Stomach (tissue), 4 donors: ENCODE data around the gene FBXO45.

ENCODE experiments used
- CTCF ChIP-seq, 7 experiments: fragments of 450-650 bp in 4 of 7; fragments of 200-600 bp in 3 of 7; sonication (generic) in 3 of 7; IDR thresholded peaks; one replicate each; pipeline ENCODE4 v1.5.1; 2016 to 2019; ENCODE audit warnings: antibody characterized with exemption in 7 of 7, control low read depth in 2 of 7, mild to moderate bottlenecking in 1 of 7
- POLR2A ChIP-seq, 4 donors: fragments of 450-650 bp; IDR thresholded peaks; one replicate each; pipeline ENCODE4 v1.6.1; 2016; ENCODE audit warnings: antibody characterized with exemption in 4 of 4, control low read depth in 2 of 4, mild to moderate bottlenecking in 1 of 4, moderate library complexity in 1 of 4

- TF ChIP-seq CTCF (IDR thresholded peaks at IDR 0.05) (no peak), POLR2A (IDR thresholded peaks at IDR 0.05) (no peak)
Measured at GRCh38 chr3:196599734-196600128, 31.3 kb downstream of the FBXO45 start.
